Mesenchymal stem cell (in vitro differentiated cells and primary cell): Measurements from ENCODE around the gene CPE.

Experiments
- DNase-seq: peaks from one replicate; pipeline ENCODE4 v3.0.0-alpha.2; 2013
- H2AFZ ChIP-seq: one replicate; pipeline ENCODE4 v1.6.1; 2013; ENCODE audit warnings: low read depth, mild to moderate bottlenecking, control low read depth, inconsistent platforms, low read length, moderate library complexity
- H2AK5ac ChIP-seq: 2 replicates; pipeline ENCODE4 v1.6.1; 2013; ENCODE audit warnings: low read length, moderate library complexity, mild to moderate bottlenecking, inconsistent platforms; ENCODE audit not compliant: severe bottlenecking
- H2BK120ac ChIP-seq: one replicate; pipeline ENCODE4 v1.6.1; 2013; ENCODE audit warnings: low read depth, mild to moderate bottlenecking, inconsistent platforms, low read length, moderate library complexity
- H2BK12ac ChIP-seq, 2 experiments: one replicate each; pipeline ENCODE4 v1.6.1; 2013; ENCODE audit warnings: inconsistent platforms in 2 of 2, low read length in 2 of 2, mild to moderate bottlenecking in 2 of 2, moderate library complexity in 2 of 2, control low read depth in 1 of 2
- H2BK15ac ChIP-seq: one replicate; pipeline ENCODE4 v1.6.1; 2013; ENCODE audit warnings: mild to moderate bottlenecking, low read depth, inconsistent platforms; ENCODE audit not compliant: poor library complexity, severe bottlenecking
- H2BK5ac ChIP-seq: 2 replicates; pipeline ENCODE4 v1.6.1; 2013; ENCODE audit warnings: low read depth, mild to moderate bottlenecking, low read length, control low read depth, inconsistent platforms; ENCODE audit not compliant: poor library complexity, severe bottlenecking
- H3K14ac ChIP-seq, 2 experiments: one replicate each; pipeline ENCODE4 v1.6.1; 2013; ENCODE audit warnings: inconsistent platforms in 2 of 2, low read length in 2 of 2, control low read depth in 1 of 2, mild to moderate bottlenecking in 1 of 2, moderate library complexity in 1 of 2
- H3K18ac ChIP-seq, 2 experiments: one replicate each; pipeline ENCODE4 v1.6.1; 2013; ENCODE audit warnings: inconsistent platforms in 2 of 2, low read length in 2 of 2, control low read depth in 1 of 2, low read depth in 1 of 2, mild to moderate bottlenecking in 1 of 2
- H3K23ac ChIP-seq, 2 experiments: one replicate each; pipeline ENCODE4 v1.6.1; 2013; ENCODE audit warnings: inconsistent platforms in 2 of 2, low read length in 2 of 2, mild to moderate bottlenecking in 2 of 2, moderate library complexity in 2 of 2, control low read depth in 1 of 2
- H3K27ac ChIP-seq: 2 replicates; pipeline ENCODE4 v1.5.1; 2013; ENCODE audit warnings: mild to moderate bottlenecking, moderate library complexity, low read length, control low read depth, inconsistent platforms; ENCODE audit not compliant: poor library complexity, severe bottlenecking
- H3K27me3 ChIP-seq, 2 experiments: 2 replicates each; pipeline versions ENCODE4 v1.6.1 to v1.7.0; 2013; ENCODE audit warnings: low read length in 2 of 2, mild to moderate bottlenecking in 2 of 2, moderate library complexity in 2 of 2, control low read depth in 1 of 2, inconsistent platforms in 1 of 2; ENCODE audit not compliant: control insufficient read depth in 1 of 2, insufficient read depth in 1 of 2
- H3K36me3 ChIP-seq, 2 experiments: 2 replicates each; pipeline versions ENCODE4 v1.6.1 to v1.7.0; 2013; ENCODE audit warnings: low read length in 2 of 2, control low read depth in 1 of 2, inconsistent platforms in 1 of 2, low read depth in 1 of 2, mild to moderate bottlenecking in 1 of 2; ENCODE audit not compliant: insufficient read depth in 2 of 2, control insufficient read depth in 1 of 2
- H3K4ac ChIP-seq, 2 experiments: one replicate each; pipeline ENCODE4 v1.6.1; 2013; ENCODE audit warnings: inconsistent platforms in 2 of 2, low read length in 2 of 2, mild to moderate bottlenecking in 2 of 2, moderate library complexity in 2 of 2, control low read depth in 1 of 2, low read depth in 1 of 2
- H3K4me1 ChIP-seq: 2 replicates; pipeline ENCODE4 v1.6.1; 2013; ENCODE audit warnings: low read depth, low read length, control low read depth; ENCODE audit not compliant: control insufficient read depth, insufficient read depth
- H3K4me2 ChIP-seq: 2 replicates; pipeline ENCODE4 v1.6.1; 2013; ENCODE audit warnings: low read length, mild to moderate bottlenecking, inconsistent platforms; ENCODE audit not compliant: poor library complexity, severe bottlenecking
- H3K4me3 ChIP-seq, 2 experiments: 2 replicates each; pipeline versions ENCODE4 v1.5.1 to v1.7.0; 2013; ENCODE audit warnings: low read length in 2 of 2, mild to moderate bottlenecking in 2 of 2, control low read depth in 1 of 2, low read depth in 1 of 2; ENCODE audit not compliant: insufficient read depth in 1 of 2
- H3K79me1 ChIP-seq: replicated peaks from 2 replicates; pipeline ENCODE4 v1.6.1; 2013; ENCODE audit warnings: mild to moderate bottlenecking, control low read depth, low read length, inconsistent platforms; ENCODE audit not compliant: poor library complexity, severe bottlenecking
- H3K9ac ChIP-seq: 2 replicates; pipeline ENCODE4 v1.7.0; 2013; ENCODE audit warnings: mild to moderate bottlenecking, low read length, moderate library complexity
- H3K9me3 ChIP-seq: 2 replicates; pipeline ENCODE4 v1.7.0; 2013; ENCODE audit warnings: mild to moderate bottlenecking, low read length; ENCODE audit not compliant: control insufficient read depth
- H4K8ac ChIP-seq: one replicate; pipeline ENCODE4 v1.6.1; 2013; ENCODE audit warnings: inconsistent platforms, mild to moderate bottlenecking, low read length, moderate library complexity
- H4K91ac ChIP-seq: one replicate; pipeline ENCODE4 v1.6.1; 2013; ENCODE audit warnings: mild to moderate bottlenecking, low read length, inconsistent platforms
- WGBS: methylation state at CpG from one replicate; pipeline ENCODE4 v1.1.7; 2013; ENCODE audit warnings: mixed read lengths; 5-methylcytosine and 5-hydroxymethylcytosine counted together

CPE gene

GRCh38 chr4:165428957-165429356, 50.1 kb downstream of the CPE start:
- H3K14ac ChIP-seq, result no peak overlapping the region
- peaks cover 2% of the 10 kb centered on the region for H3K79me1 ChIP-seq
- H2AK5ac ChIP-seq, result no peak overlapping the region
- WGBS, result 33% methylated on average over 1 of the region's 2 CpGs
- no peaks in the 10 kb centered on the region for H3K4me1 ChIP-seq
- H2BK15ac ChIP-seq, result no peak overlapping the region
- H3K4me3 ChIP-seq, result no peak overlapping the region
- H3K23ac ChIP-seq, result no peak overlapping the region
- no peak overlapping the region for H3K9ac ChIP-seq
- H4K91ac ChIP-seq, result no peak overlapping the region
- no peak overlapping the region for H3K27ac ChIP-seq
- H2BK5ac ChIP-seq, result no peak overlapping the region
- no peaks in the 10 kb centered on the region for H3K36me3 ChIP-seq
- no peak overlapping the region for H2AFZ ChIP-seq
- no peak overlapping the region for H3K18ac ChIP-seq
- H2BK120ac ChIP-seq, result no peak overlapping the region
- H3K4ac ChIP-seq, result no peak overlapping the region
- peaks cover 4% of the 10 kb centered on the region for H3K9me3 ChIP-seq
- H3K27me3 ChIP-seq, result no peaks in the 10 kb centered on the region
- H4K8ac ChIP-seq, result no peak overlapping the region
- no peak overlapping the region for H3K4me2 ChIP-seq
- H2BK12ac ChIP-seq, result no peak overlapping the region
- DNase-seq, result no peak

DNA sequence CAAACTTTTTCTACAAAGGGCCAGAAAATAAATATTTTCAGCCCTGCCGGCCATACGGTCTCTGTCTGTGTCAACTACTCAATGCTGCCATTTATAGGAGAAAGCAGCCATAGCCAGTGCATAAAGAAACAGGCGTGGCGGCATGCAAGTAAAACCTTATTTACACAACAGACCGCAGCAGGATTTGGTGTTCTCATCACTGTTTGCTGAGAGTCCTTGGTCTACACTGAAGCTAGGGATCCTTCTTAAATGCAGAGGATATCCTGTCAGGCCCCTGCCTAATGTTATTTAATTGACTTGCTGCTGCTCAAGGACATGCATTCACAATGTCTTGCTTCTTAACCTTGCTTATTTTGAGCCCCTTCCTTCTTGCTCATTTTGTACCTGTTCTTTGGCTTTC, 54.7 kb downstream of the CPE start:
- H3K27ac ChIP-seq, result no peak overlapping the region
- H2BK12ac ChIP-seq, result no peak overlapping the region
- H2BK120ac ChIP-seq, result no peak overlapping the region
- H3K4me2 ChIP-seq, result no peak overlapping the region
- H2AFZ ChIP-seq, result no peak overlapping the region
- no peaks in the 10 kb centered on the region for H3K4me1 ChIP-seq
- 94% methylated on average over 5 of the region's 5 CpGs for WGBS
- no peaks in the 10 kb centered on the region for H3K36me3 ChIP-seq
- peak overlapping the region in 1 of 2 experiments; percentile 22 for H3K18ac ChIP-seq
- H3K14ac ChIP-seq, result no peak overlapping the region
- H2BK15ac ChIP-seq, result peak overlapping the region; percentile 28
- H4K8ac ChIP-seq, result no peak overlapping the region
- no peak overlapping the region for H2BK5ac ChIP-seq
- no peak overlapping the region for H3K4me3 ChIP-seq
- no peak overlapping the region for H3K4ac ChIP-seq
- peaks cover 4% of the 10 kb centered on the region for H3K9me3 ChIP-seq
- no peak overlapping the region for H2AK5ac ChIP-seq
- H4K91ac ChIP-seq, result no peak overlapping the region
- no peak overlapping the region for H3K9ac ChIP-seq
- H3K79me1 ChIP-seq, result peaks cover 10% of the 10 kb centered on the region
- no peak for DNase-seq
- H3K27me3 ChIP-seq, result no peaks in the 10 kb centered on the region
- H3K23ac ChIP-seq, result no peak overlapping the region

GRCh38 chr4:165437691-165438090, 58.9 kb downstream of the CPE start:
- Histone ChIP-seq H3K36me3 (no peaks in the 10 kb centered on the region), H3K27me3 (no peaks in the 10 kb centered on the region), H2BK5ac (no peak overlapping the region), H3K9me3 (no peaks in the 10 kb centered on the region), H3K9ac (no peak overlapping the region), H3K4me1 (peaks cover 2% of the 10 kb centered on the region), H3K18ac (no peak overlapping the region), H3K14ac (peak overlapping the region in 1 of 2 experiments; percentile 49), H2BK15ac (no peak overlapping the region), H4K8ac (no peak overlapping the region), H2AFZ (no peak overlapping the region), H3K23ac (no peak overlapping the region), H3K4ac (no peak overlapping the region), H4K91ac (no peak overlapping the region), H3K27ac (no peak overlapping the region), H2BK12ac (no peak overlapping the region), H3K79me1 (peaks cover 10% of the 10 kb centered on the region), H2AK5ac (no peak overlapping the region), H3K4me2 (no peak overlapping the region), H3K4me3 (no peak overlapping the region), H2BK120ac (no peak overlapping the region)
- WGBS, result 97% methylated on average over 3 of the region's 3 CpGs
- no peak for DNase-seq

DNA sequence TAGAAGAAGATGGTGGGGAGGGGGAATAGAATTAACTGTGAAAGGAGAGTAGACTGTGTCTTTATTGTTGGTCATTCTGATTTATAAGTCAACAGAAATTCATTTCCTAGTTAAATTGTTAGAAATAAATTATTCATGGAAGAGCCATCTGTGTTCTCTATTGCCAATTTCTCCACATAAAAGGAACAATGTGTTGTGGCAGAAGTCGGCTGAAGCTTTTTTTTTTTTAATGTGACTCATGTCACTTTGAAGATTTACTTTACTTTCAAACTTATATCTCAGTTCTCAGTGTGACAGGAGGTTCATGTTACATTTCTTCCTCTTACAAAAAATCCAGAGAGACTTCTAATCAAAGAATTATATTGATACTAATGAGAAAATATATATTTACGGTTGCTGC, 60.5 kb downstream of the CPE start:
- 100% methylated on average over 1 of the region's 2 CpGs for WGBS
- Histone ChIP-seq H2BK15ac (no peak overlapping the region), H3K18ac (no peak overlapping the region), H2BK120ac (no peak overlapping the region), H4K91ac (no peak overlapping the region), H2BK5ac (no peak overlapping the region), H3K9ac (no peak overlapping the region), H3K36me3 (no peaks in the 10 kb centered on the region), H4K8ac (no peak overlapping the region), H3K27ac (no peak overlapping the region), H3K4me2 (no peak overlapping the region), H3K9me3 (no peaks in the 10 kb centered on the region), H3K23ac (no peak overlapping the region), H3K4me1 (peaks cover 3% of the 10 kb centered on the region), H3K4me3 (no peak overlapping the region), H3K4ac (no peak overlapping the region), H2BK12ac (no peak overlapping the region), H2AFZ (no peak overlapping the region), H3K27me3 (no peaks in the 10 kb centered on the region), H3K14ac (no peak overlapping the region), H3K79me1 (peaks cover 9% of the 10 kb centered on the region), H2AK5ac (no peak overlapping the region)
- DNase-seq, result no peak
